NCI-H446 (cell line): ENCODE results near the gene SLC26A9.
A peak's percentile ranks its signal among the peaks of the same experiment; 100 is the strongest.
"Not testable (repeated sequence)": the region's sequence is repeated elsewhere in the genome, so short reads cannot be mapped to it uniquely, and the experiment has no call there.

ENCODE experiments used
- DNase-seq, 2 experiments: peaks; one replicate each; lab custom pipeline; 2025; lab: John Stamatoyannopoulos, UW

Gene SLC26A9

GRCh38 chr1:205926213-205926612 is 17.0 kb downstream of the SLC26A9 start:
- no peak for DNase-seq

- DNase-seq: no peak
These were observed 17.5 kb downstream of the SLC26A9 start for GRCh38 chr1:205925736-205926135.

- DNase-seq: no peak
These were observed 18.8 kb downstream of the SLC26A9 start for GRCh38 chr1:205924460-205924790.

GRCh38 chr1:205923651-205924459 is 19.4 kb downstream of the SLC26A9 start:
- DNase-seq: no peak

GRCh38 chr1:205922806-205923205 is 20.4 kb downstream of the SLC26A9 start:
- no peak for DNase-seq

- no peak for DNase-seq
These were observed 20.9 kb downstream of the SLC26A9 start for GRCh38 chr1:205922314-205922713.

- no peak for DNase-seq
These were observed 21.7 kb downstream of the SLC26A9 start for GRCh38 chr1:205921570-205921909.

GRCh38 chr1:205920861-205921569 is 22.2 kb downstream of the SLC26A9 start:
- no peak for DNase-seq

- peak in 1 of 2 experiments; percentile 51 for DNase-seq
These were observed 23.1 kb downstream of the SLC26A9 start for GRCh38 chr1:205920159-205920558.

- peak; percentile 69 to 82 for DNase-seq
These were observed 24.1 kb downstream of the SLC26A9 start for GRCh38 chr1:205918955-205919746.

GRCh38 chr1:205917466-205918238 is 25.6 kb downstream of the SLC26A9 start:
- no peak for DNase-seq

GRCh38 chr1:205916541-205916940 is 26.7 kb downstream of the SLC26A9 start:
- DNase-seq: no peak

- no peak for DNase-seq
These were observed 27.8 kb downstream of the SLC26A9 start for GRCh38 chr1:205915354-205915990.

GRCh38 chr1:205914730-205915129 is 28.5 kb downstream of the SLC26A9 start:
- DNase-seq: peak in 1 of 2 experiments; percentile 19

GRCh38 chr1:205914155-205914507 is 29.1 kb downstream of the SLC26A9 start:
- no peak for DNase-seq

GRCh38 chr1:205913451-205914154 is 29.7 kb downstream of the SLC26A9 start:
- DNase-seq: peak; percentile 58 to 93

- no peak for DNase-seq
These were observed 35.5 kb downstream of the SLC26A9 start for GRCh38 chr1:205907794-205908193.

GRCh38 chr1:205905095-205905494 is 38.2 kb downstream of the SLC26A9 start:
- DNase-seq: not testable (repeated sequence)

GRCh38 chr1:205896351-205896750 is 46.9 kb downstream of the SLC26A9 start:
- no peak for DNase-seq

- DNase-seq: not testable (repeated sequence)
These were observed 49.1 kb downstream of the SLC26A9 start for GRCh38 chr1:205894119-205894518.

GRCh38 chr1:205892175-205892574 is 51.1 kb downstream of the SLC26A9 start:
- DNase-seq: not testable (repeated sequence)
